GM12864 (cell line): ENCODE results near the gene E2F1.

Source experiments
- DNase-seq: peaks from one replicate; pipeline ENCODE4 v3.0.0-alpha.2; 2011; ENCODE audit warnings: low read depth
- H3K4me3 ChIP-seq: 2 replicates; pipeline ENCODE4 v1.5.1; 2011; ENCODE audit warnings: mild to moderate bottlenecking, low read depth, low read length, control low read depth
- CTCF ChIP-seq: IDR thresholded peaks from 2 replicates; pipeline ENCODE4 v1.5.1; 2011; ENCODE audit warnings: low read depth, mild to moderate bottlenecking, moderate library complexity, low read length, control low read depth, inconsistent platforms; ENCODE audit errors: missing control alignments

Gene E2F1

GRCh38 chr20:33693289-33693688, 7.1 kb upstream of the E2F1 start:
- no peak for TF ChIP-seq CTCF
- no peak for DNase-seq
- no peak overlapping the region for H3K4me3 ChIP-seq

GRCh38 chr20:33689973-33690372, 3.8 kb upstream of the E2F1 start:
- no peak for TF ChIP-seq CTCF
- no peak for DNase-seq
- H3K4me3 ChIP-seq = no peak overlapping the region

GRCh38 chr20:33689493-33689892, 3.3 kb upstream of the E2F1 start:
- TF ChIP-seq CTCF = no peak
- H3K4me3 ChIP-seq = no peak overlapping the region
- DNase-seq = no peak

- no peak for DNase-seq
- TF ChIP-seq CTCF = no peak
These were observed 2.8 kb upstream of the E2F1 start for GRCh38 chr20:33688938-33689424.

GRCh38 chr20:33687993-33688937, 2.1 kb upstream of the E2F1 start:
- H3K4me3 ChIP-seq = no peak overlapping the region
- no peak for TF ChIP-seq CTCF
- no peak for DNase-seq

More at GRCh38 chr20:33688938-33689424, 2.8 kb upstream of the E2F1 start:
- no peak overlapping the region for H3K4me3 ChIP-seq

GRCh38 chr20:33687370-33687915, 1.3 kb upstream of the E2F1 start:
- no peak for DNase-seq

More at GRCh38 chr20:33687370-33687915, 1.3 kb upstream of the E2F1 start:
- TF ChIP-seq CTCF = no peak
- H3K4me3 ChIP-seq = no peak overlapping the region
